Spinal cord (tissue), 10 donors: Measurements from ENCODE around the gene STK39. TPM values are rescaled to one million over a fixed set of nuclear protein-coding genes. Genes with fewer than 3 reads are reported as not detected.
A peak's percentile ranks its signal among the peaks of the same experiment; 100 is the strongest.

ENCODE experiments used
- DNase-seq, 6 donors: peaks; one replicate each; pipeline versions ENCODE4 v3.0.0 to v3.0.0-alpha.2; 2013 to 2015; ENCODE audit warnings: low spot score in 6 of 6, low read depth in 4 of 6
- H3K27ac ChIP-seq: one replicate; pipeline ENCODE4 v1.5.1; 2013; ENCODE audit warnings: low read depth, low read length, control low read depth
- H3K27me3 ChIP-seq: one replicate; pipeline ENCODE4 v1.6.1; 2013; ENCODE audit warnings: low read length; ENCODE audit not compliant: control insufficient read depth, insufficient read depth
- H3K36me3 ChIP-seq: one replicate; pipeline ENCODE4 v1.6.1; 2013; ENCODE audit warnings: low read length; ENCODE audit not compliant: control insufficient read depth, insufficient read depth
- H3K4me1 ChIP-seq: one replicate; pipeline ENCODE4 v1.6.1; 2013; ENCODE audit warnings: low read length; ENCODE audit not compliant: control insufficient read depth, insufficient read depth
- H3K4me3 ChIP-seq: one replicate; pipeline ENCODE4 v1.5.1; 2013; ENCODE audit warnings: low read depth, low read length, control low read depth
- H3K9me3 ChIP-seq: one replicate; pipeline ENCODE4 v1.6.1; 2013; ENCODE audit warnings: low read length; ENCODE audit not compliant: control insufficient read depth, insufficient read depth
- WGBS: methylation state at CpG from one replicate; pipeline ENCODE4 v1.1.5; 2013; ENCODE audit warnings: missing lambda C conversion rate; ENCODE audit not compliant: insufficient coverage; 5-methylcytosine and 5-hydroxymethylcytosine counted together
- polyA plus RNA-seq, 2 donors: library from polyadenylated mRNA; unstranded; fragments of 120-200 nt; gene quantifications; one replicate each; pipeline ENCODE4 v1.2.1, GENCODE V29; 2013; ENCODE audit not compliant: insufficient read length in 2 of 2
- total RNA-seq, 2 donors: library from RNA; depleted of rRNA in 1 of 2; stranded (reverse); fragments of 120-200 nt in 1 of 2; fragments of >200 nt in 1 of 2; gene quantifications; one replicate each; pipeline versions ENCODE4 v1.2.3 to v1.2.4, GENCODE V29; 2013 to 2014
- donor health status: healthy.

The STK39 gene
- total and polyA plus RNA-seq, 4 donors = 51.1 to 75.5 (median 57.7) TPM

- H3K9me3 ChIP-seq = no peaks in the 10 kb centered on the region
- DNase-seq = peak; percentile 71 to 95 (median 82)
- peaks cover 6% of the 10 kb centered on the region for H3K36me3 ChIP-seq
- H3K4me3 ChIP-seq = no peak overlapping the region
- H3K27ac ChIP-seq = peak overlapping the region; percentile 26
- H3K4me1 ChIP-seq = no peaks in the 10 kb centered on the region
- WGBS = 13% methylated on average over 2 of the region's 10 CpGs
- no peaks in the 10 kb centered on the region for H3K27me3 ChIP-seq
Measured at GRCh38 chr2:168118733-168119514, 128.5 kb downstream of the STK39 start.

- no peak for DNase-seq
- WGBS = 100% methylated on average over 1 of the region's 2 CpGs
- H3K27ac ChIP-seq = no peak overlapping the region
Measured at GRCh38 chr2:168116448-168116847, 130.9 kb downstream of the STK39 start.

GRCh38 chr2:168114619-168115018 is 132.8 kb downstream of the STK39 start:
- 71% methylated on average over 6 of the region's 7 CpGs for WGBS
- Histone ChIP-seq H3K4me3 (no peak overlapping the region), H3K27ac (peak overlapping the region; percentile 61), H3K4me1 (no peaks in the 10 kb centered on the region), H3K9me3 (peaks cover 1% of the 10 kb centered on the region), H3K36me3 (no peaks in the 10 kb centered on the region), H3K27me3 (no peaks in the 10 kb centered on the region)
- no peak for DNase-seq

More at GRCh38 chr2:168116448-168116847, 130.9 kb downstream of the STK39 start:
- no peaks in the 10 kb centered on the region for H3K27me3 ChIP-seq
- peaks cover 1% of the 10 kb centered on the region for H3K9me3 ChIP-seq
- no peak overlapping the region for H3K4me3 ChIP-seq
- no peaks in the 10 kb centered on the region for H3K4me1 ChIP-seq
- H3K36me3 ChIP-seq = no peaks in the 10 kb centered on the region

- H3K36me3 ChIP-seq = no peaks in the 10 kb centered on the region
- no CpG with 5 or more reads among the region's 2 CpGs for WGBS
- no peaks in the 10 kb centered on the region for H3K27me3 ChIP-seq
- no peak overlapping the region for H3K4me3 ChIP-seq
- H3K4me1 ChIP-seq = no peaks in the 10 kb centered on the region
- peak overlapping the region; percentile 61 for H3K27ac ChIP-seq
- peak in 1 of 6 donors; percentile 40 for DNase-seq
- peaks cover 1% of the 10 kb centered on the region for H3K9me3 ChIP-seq
Measured at GRCh38 chr2:168114040-168114439, 133.4 kb downstream of the STK39 start.

- no peak overlapping the region for H3K27ac ChIP-seq
- no peaks in the 10 kb centered on the region for H3K4me1 ChIP-seq
- no peaks in the 10 kb centered on the region for H3K36me3 ChIP-seq
- no peak overlapping the region for H3K4me3 ChIP-seq
- H3K27me3 ChIP-seq = no peaks in the 10 kb centered on the region
- DNase-seq = no peak
- WGBS = no CpG with 5 or more reads among the region's 2 CpGs
- peaks cover 1% of the 10 kb centered on the region for H3K9me3 ChIP-seq
Measured at GRCh38 chr2:168107322-168107721, 140.1 kb downstream of the STK39 start.

- no peak overlapping the region for H3K4me3 ChIP-seq
- H3K36me3 ChIP-seq = no peaks in the 10 kb centered on the region
- H3K27ac ChIP-seq = no peak overlapping the region
- no CpG with 5 or more reads among the region's 3 CpGs for WGBS
- no peaks in the 10 kb centered on the region for H3K27me3 ChIP-seq
- no peak for DNase-seq
- no peaks in the 10 kb centered on the region for H3K4me1 ChIP-seq
- no peaks in the 10 kb centered on the region for H3K9me3 ChIP-seq
Measured at GRCh38 chr2:168105127-168105683, 142.2 kb downstream of the STK39 start.

GRCh38 chr2:168097431-168097830 is 150.0 kb downstream of the STK39 start:
- H3K27ac ChIP-seq = no peak overlapping the region
- H3K27me3 ChIP-seq = no peaks in the 10 kb centered on the region
- H3K4me3 ChIP-seq = no peak overlapping the region
- H3K36me3 ChIP-seq = no peaks in the 10 kb centered on the region
- no peaks in the 10 kb centered on the region for H3K4me1 ChIP-seq
- DNase-seq = no peak
- no peaks in the 10 kb centered on the region for H3K9me3 ChIP-seq
- whole genome bisulfite sequencing = 100% methylated on average over 1 of the region's 5 CpGs

GRCh38 chr2:168096158-168096557 is 151.2 kb downstream of the STK39 start:
- Histone ChIP-seq H3K27ac (no peak overlapping the region), H3K36me3 (no peaks in the 10 kb centered on the region), H3K27me3 (no peaks in the 10 kb centered on the region), H3K4me1 (no peaks in the 10 kb centered on the region), H3K9me3 (no peaks in the 10 kb centered on the region), H3K4me3 (no peak overlapping the region)
- DNase-seq = no peak
- no CpG with 5 or more reads among the region's 3 CpGs for WGBS

GRCh38 chr2:168091986-168092385 is 155.4 kb downstream of the STK39 start:
- no peaks in the 10 kb centered on the region for H3K36me3 ChIP-seq
- no peak overlapping the region for H3K4me3 ChIP-seq
- H3K9me3 ChIP-seq = no peaks in the 10 kb centered on the region
- H3K4me1 ChIP-seq = no peaks in the 10 kb centered on the region
- 77% methylated on average over 2 of the region's 2 CpGs for WGBS
- no peaks in the 10 kb centered on the region for H3K27me3 ChIP-seq
- no peak overlapping the region for H3K27ac ChIP-seq
- no peak for DNase-seq
